OCI-LY3 (cell line): Measurements from ENCODE around the gene DMGDH.

Source experiments
- H2AFZ ChIP-seq: fragments of 200-600, 300-600 bp; shearing (Covaris generic); 2 replicates; pipeline ENCODE4 v1.6.0; 2014; ENCODE audit warnings: antibody characterized with exemption, low read depth, low read length
- H3K27ac ChIP-seq: fragments of 200-600, 300-600 bp; sonication (generic); 2 replicates; pipeline ENCODE4 v1.5.1; 2014; ENCODE audit warnings: mild to moderate bottlenecking, low read length, moderate library complexity, mixed read lengths
- H3K27me3 ChIP-seq: fragments of 200-600, 300-600 bp; sonication (generic); 2 replicates; pipeline ENCODE4 v1.6.1; 2014; ENCODE audit warnings: low read depth, low read length, mixed read lengths
- H3K36me3 ChIP-seq: fragments of 200-600, 300-600 bp; sonication (generic); replicated peaks from 2 replicates; pipeline ENCODE3; 2014; ENCODE audit warnings: low read depth, low read length, mixed read lengths
- H3K4me1 ChIP-seq: fragments of 300-600, 200-600 bp; sonication (generic); 2 replicates; pipeline ENCODE4 v1.6.1; 2014; ENCODE audit warnings: low read length, mixed read lengths
- H3K4me2 ChIP-seq: fragments of 200-600, 300-600 bp; sonication (generic); 2 replicates; pipeline ENCODE4 v1.6.1; 2014; ENCODE audit warnings: low read length, mixed read lengths
- H3K4me3 ChIP-seq: fragments of 300-600, 200-600 bp; sonication (generic); 2 replicates; pipeline ENCODE4 v1.5.1; 2014; ENCODE audit warnings: antibody characterized with exemption, mild to moderate bottlenecking, low read length, moderate library complexity
- H3K79me2 ChIP-seq: fragments of 300-600, 200-600 bp; shearing (Covaris generic); 2 replicates; pipeline ENCODE4 v1.6.1; 2014; ENCODE audit warnings: mild to moderate bottlenecking, low read length, mixed read lengths
- H3K9ac ChIP-seq: fragments of 300-600, 200-600 bp; shearing (Covaris generic); 2 replicates; pipeline ENCODE4 v1.6.0; 2014; ENCODE audit warnings: mild to moderate bottlenecking, low read length, moderate library complexity
- H3K9me3 ChIP-seq: fragments of 200-600, 300-600 bp; shearing (Covaris generic); 2 replicates; pipeline ENCODE4 v1.6.1; 2014; ENCODE audit warnings: low read length, mixed read lengths; ENCODE audit not compliant: insufficient read depth
- H4K20me1 ChIP-seq: fragments of 200-600, 300-600 bp; sonication (generic); 2 replicates; pipeline ENCODE4 v1.6.1; 2016; ENCODE audit warnings: low read length, mixed read lengths; ENCODE audit not compliant: insufficient read depth
- CTCF ChIP-seq: fragments of 200-600, 300-600 bp; sonication (generic); IDR thresholded peaks from 2 replicates; pipeline ENCODE4 v1.5.1; 2014; ENCODE audit warnings: antibody characterized with exemption, low read length, low read depth
- EZH2phosphoT487 ChIP-seq: fragments of 200-600 bp; shearing (Covaris generic); IDR thresholded peaks from 2 replicates; pipeline ENCODE4 v1.6.1; 2018; ENCODE audit warnings: antibody characterized with exemption, mixed run types, low read depth

DMGDH gene

GRCh38 chr5:78961743-78962142 is 107.7 kb downstream of the DMGDH start:
- no peaks in the 10 kb centered on the region for H4K20me1 ChIP-seq
- no peak overlapping the region for H2AFZ ChIP-seq
- no peaks in the 10 kb centered on the region for H3K9me3 ChIP-seq
- H3K9ac ChIP-seq, result no peak overlapping the region
- no peak overlapping the region for H3K4me3 ChIP-seq
- H3K27me3 ChIP-seq, result no peaks in the 10 kb centered on the region
- H3K4me1 ChIP-seq, result peaks cover 3% of the 10 kb centered on the region; the same call in 1 of the 2 replicates
- peaks cover 15% of the 10 kb centered on the region for H3K36me3 ChIP-seq
- no peaks in the 10 kb centered on the region for H3K79me2 ChIP-seq
- no peak overlapping the region for H3K27ac ChIP-seq
- TF ChIP-seq EZH2phosphoT487, result no peak
- TF ChIP-seq CTCF, result no peak
- no peak overlapping the region for H3K4me2 ChIP-seq

DNA sequence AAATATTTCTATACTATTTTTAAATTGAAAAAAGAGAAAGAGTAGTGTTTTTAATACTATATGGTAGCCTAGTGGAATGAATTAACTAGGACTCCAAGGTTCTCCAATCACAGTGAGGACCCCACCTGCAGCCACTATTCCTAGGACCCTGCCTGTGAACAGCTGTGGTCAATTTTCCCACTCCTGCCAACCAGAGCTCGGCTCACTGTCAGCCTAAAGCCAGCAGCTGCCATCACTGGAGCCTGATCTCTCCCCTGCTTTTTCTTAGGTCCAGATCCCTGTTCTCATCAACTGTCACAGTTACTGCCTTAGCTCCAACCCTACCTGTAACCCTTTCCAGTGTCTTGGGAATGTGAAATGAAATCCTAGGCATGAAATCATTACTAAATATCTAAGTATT is 109.7 kb downstream of the DMGDH start:
- Histone ChIP-seq H3K4me3 (no peak overlapping the region), H3K9ac (no peak overlapping the region), H3K79me2 (no peaks in the 10 kb centered on the region), H3K27ac (no peak overlapping the region), H3K4me2 (no peak overlapping the region), H3K27me3 (no peaks in the 10 kb centered on the region), H2AFZ (no peak overlapping the region), H4K20me1 (no peaks in the 10 kb centered on the region), H3K4me1 (peaks cover 3% of the 10 kb centered on the region; the same call in 1 of the 2 replicates), H3K36me3 (peaks cover 15% of the 10 kb centered on the region), H3K9me3 (no peaks in the 10 kb centered on the region)
- TF ChIP-seq EZH2phosphoT487, result no peak
- no peak for TF ChIP-seq CTCF

DNA sequence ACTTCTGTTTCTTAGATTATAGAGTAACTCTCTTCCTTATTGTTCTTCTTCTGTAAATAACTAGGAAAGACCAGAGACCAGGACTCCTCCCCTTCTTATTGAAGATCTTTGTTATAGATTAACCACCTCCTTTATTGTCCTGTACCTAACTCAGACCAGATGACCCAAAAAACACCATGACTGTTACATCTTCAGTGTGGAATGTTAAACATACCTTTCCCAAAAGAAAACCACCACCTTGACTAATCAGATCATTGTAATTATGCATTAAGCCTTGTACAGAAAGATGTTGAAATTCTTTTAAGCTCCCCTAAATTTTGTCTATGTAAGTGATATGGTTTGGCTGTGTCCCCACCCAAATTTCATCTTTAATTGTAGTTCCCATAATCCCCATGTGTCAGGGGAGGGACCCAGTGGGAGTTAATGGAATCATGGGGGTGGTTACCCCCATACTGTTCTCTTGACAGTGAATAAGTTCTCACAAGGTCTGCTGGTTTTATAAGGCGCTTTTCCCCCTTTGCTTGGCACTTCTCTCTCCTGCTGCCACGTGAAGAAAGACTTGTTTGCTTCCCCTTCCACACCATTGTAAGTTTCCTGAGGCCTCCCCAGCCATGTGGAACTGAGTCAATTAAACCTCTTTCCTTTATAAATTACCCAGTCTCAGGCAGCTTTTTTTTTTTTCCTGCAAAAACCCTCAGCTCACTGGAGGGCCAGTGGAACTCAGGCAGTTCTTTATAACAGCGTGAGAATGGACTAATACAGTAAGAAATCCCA is 110.6 kb downstream of the DMGDH start:
- H2AFZ ChIP-seq, result no peak overlapping the region
- no peak overlapping the region for H3K27ac ChIP-seq
- no peak overlapping the region for H3K4me3 ChIP-seq
- H3K36me3 ChIP-seq, result peaks cover 7% of the 10 kb centered on the region
- H4K20me1 ChIP-seq, result no peaks in the 10 kb centered on the region
- no peak for TF ChIP-seq CTCF
- no peak for TF ChIP-seq EZH2phosphoT487
- H3K4me1 ChIP-seq, result peaks cover 3% of the 10 kb centered on the region; the same call in 1 of the 2 replicates
- no peaks in the 10 kb centered on the region for H3K9me3 ChIP-seq
- H3K27me3 ChIP-seq, result no peaks in the 10 kb centered on the region
- H3K4me2 ChIP-seq, result no peak overlapping the region
- no peaks in the 10 kb centered on the region for H3K79me2 ChIP-seq
- no peak overlapping the region for H3K9ac ChIP-seq

GRCh38 chr5:78956901-78957300 is 112.6 kb downstream of the DMGDH start:
- TF ChIP-seq EZH2phosphoT487 (no peak), CTCF (no peak)
- H3K4me1 ChIP-seq, result peaks cover 2% of the 10 kb centered on the region
- H4K20me1 ChIP-seq, result no peaks in the 10 kb centered on the region
- H3K9me3 ChIP-seq, result no peaks in the 10 kb centered on the region
- H3K27ac ChIP-seq, result no peak overlapping the region
- no peaks in the 10 kb centered on the region for H3K27me3 ChIP-seq
- no peak overlapping the region for H3K4me3 ChIP-seq
- no peaks in the 10 kb centered on the region for H3K36me3 ChIP-seq
- H3K79me2 ChIP-seq, result no peaks in the 10 kb centered on the region
- H3K4me2 ChIP-seq, result no peak overlapping the region
- H3K9ac ChIP-seq, result no peak overlapping the region
- no peak overlapping the region for H2AFZ ChIP-seq
